Memory B cell (primary cell): ENCODE data around the gene CSF2.

ENCODE experiments used
- ATAC-seq: fragments of 150-1000 bp; cut with Tn5 transposase; 2 replicates; pipeline ENCODE4 v1.10.0; 2021; ENCODE audit warnings: low read depth, mild to moderate bottlenecking, moderate library complexity
- DNase-seq, 2 donors: peaks; one replicate each; pipeline ENCODE4 v3.0.0; 2022; ENCODE audit warnings: low spot score in 2 of 2
- H3K27ac Mint-ChIP-seq: one replicate; pipeline ENCODE4 v1.8.0; 2022; ENCODE audit warnings: mild to moderate bottlenecking, moderate library complexity, mixed read lengths
- H3K27me3 Mint-ChIP-seq: one replicate; pipeline ENCODE4 v1.8.0; 2022; ENCODE audit warnings: mixed read lengths
- H3K36me3 Mint-ChIP-seq: one replicate; pipeline ENCODE4 v1.8.0; 2022; ENCODE audit warnings: mild to moderate bottlenecking, mixed read lengths
- H3K4me1 Mint-ChIP-seq: one replicate; pipeline ENCODE4 v1.8.0; 2022; ENCODE audit warnings: mixed read lengths
- H3K4me3 Mint-ChIP-seq: one replicate; pipeline ENCODE4 v1.8.0; 2022; ENCODE audit warnings: mild to moderate bottlenecking, moderate library complexity, mixed read lengths
- H3K9me3 Mint-ChIP-seq: one replicate; pipeline ENCODE4 v1.8.0; 2022; ENCODE audit warnings: mixed read lengths

The CSF2 gene

GRCh38 chr5:132073231-132074013, at the start of gene CSF2:
Gene CSF2, plus strand, starts transcription at chr5:132073789. Its CDS starts 35 bp downstream, at chr5:132073824.
- H3K4me1 Mint-ChIP-seq: no peaks in the 10 kb centered on the region
- no peak for ATAC-seq

GRCh38 chr5:132024117-132024435, 49.5 kb upstream of the CSF2 start:
- Mint-ChIP-seq H3K27ac (no peak overlapping the region), H3K36me3 (no peaks in the 10 kb centered on the region), H3K4me3 (no peak overlapping the region), H3K4me1 (peaks cover 13% of the 10 kb centered on the region), H3K27me3 (peaks cover 14% of the 10 kb centered on the region), H3K9me3 (no peaks in the 10 kb centered on the region)
- DNase-seq (no peak), ATAC-seq (no peak)

More at GRCh38 chr5:132073231-132074013, at the start of gene CSF2:
- no peaks in the 10 kb centered on the region for H3K9me3 Mint-ChIP-seq
- no peaks in the 10 kb centered on the region for H3K27me3 Mint-ChIP-seq
- DNase-seq: no peak
- no peaks in the 10 kb centered on the region for H3K36me3 Mint-ChIP-seq
- H3K27ac Mint-ChIP-seq: no peak within 1 kb of the TSS
- H3K4me3 Mint-ChIP-seq: no peak within 1 kb of the TSS

GRCh38 chr5:132024789-132025402, 48.7 kb upstream of the CSF2 start:
- DNase-seq (no peak), ATAC-seq (no peak)
- Mint-ChIP-seq H3K27me3 (peaks cover 18% of the 10 kb centered on the region), H3K27ac (no peak overlapping the region), H3K4me3 (no peak overlapping the region), H3K9me3 (no peaks in the 10 kb centered on the region), H3K4me1 (peaks cover 12% of the 10 kb centered on the region), H3K36me3 (no peaks in the 10 kb centered on the region)

GRCh38 chr5:132025403-132025971, 48.1 kb upstream of the CSF2 start:
- peaks cover 3% of the 10 kb centered on the region for H3K36me3 Mint-ChIP-seq
- peaks cover 24% of the 10 kb centered on the region for H3K27me3 Mint-ChIP-seq
- H3K4me3 Mint-ChIP-seq: no peak overlapping the region
- H3K27ac Mint-ChIP-seq: no peak overlapping the region
- ATAC-seq (no peak), DNase-seq (no peak)
- H3K4me1 Mint-ChIP-seq: peaks cover 6% of the 10 kb centered on the region
- no peaks in the 10 kb centered on the region for H3K9me3 Mint-ChIP-seq

DNA sequence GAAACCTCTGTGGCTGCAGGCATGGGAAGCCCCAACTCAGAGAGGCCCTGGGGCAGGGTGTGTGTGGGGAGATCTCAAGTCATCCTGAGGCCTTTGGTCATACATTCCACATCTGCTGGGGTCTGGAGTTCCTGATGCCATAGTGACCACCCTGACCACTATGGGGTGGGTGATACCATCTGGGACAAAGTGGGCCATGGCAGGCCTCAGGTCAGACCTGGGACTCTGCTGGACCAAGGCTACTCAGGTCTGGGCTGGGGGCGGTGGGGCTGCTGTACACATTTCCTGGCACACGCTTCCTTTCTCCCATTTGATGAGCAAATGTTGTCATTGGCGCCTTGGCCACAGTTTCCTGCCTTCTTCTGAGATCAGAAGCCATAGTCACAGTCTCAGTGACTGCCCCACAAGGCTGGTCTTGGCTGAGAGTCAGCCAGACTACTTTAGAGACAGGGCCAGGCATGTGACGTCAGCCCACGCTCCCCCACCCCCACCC, 47.0 kb upstream of the CSF2 start:
- no peak for ATAC-seq
- H3K36me3 Mint-ChIP-seq: peaks cover 3% of the 10 kb centered on the region
- peaks cover 18% of the 10 kb centered on the region for H3K27me3 Mint-ChIP-seq
- H3K9me3 Mint-ChIP-seq: no peaks in the 10 kb centered on the region
- no peak overlapping the region for H3K4me3 Mint-ChIP-seq
- no peak overlapping the region for H3K27ac Mint-ChIP-seq
- no peak for DNase-seq
- H3K4me1 Mint-ChIP-seq: no peaks in the 10 kb centered on the region

- peaks cover 3% of the 10 kb centered on the region for H3K36me3 Mint-ChIP-seq
- ATAC-seq: no peak
Observed at GRCh38 chr5:132027027-132027426, 46.6 kb upstream of the CSF2 start.

GRCh38 chr5:132029609-132030330, 43.8 kb upstream of the CSF2 start:
- Mint-ChIP-seq H3K27me3 (peaks cover 18% of the 10 kb centered on the region), H3K9me3 (peaks cover 6% of the 10 kb centered on the region), H3K4me3 (no peak overlapping the region), H3K4me1 (no peaks in the 10 kb centered on the region), H3K27ac (no peak overlapping the region), H3K36me3 (peaks cover 11% of the 10 kb centered on the region)
- DNase-seq (no peak), ATAC-seq (no peak)

More at GRCh38 chr5:132027027-132027426, 46.6 kb upstream of the CSF2 start:
- Mint-ChIP-seq H3K9me3 (no peaks in the 10 kb centered on the region), H3K4me1 (no peaks in the 10 kb centered on the region), H3K27me3 (peaks cover 18% of the 10 kb centered on the region), H3K27ac (no peak overlapping the region), H3K4me3 (no peak overlapping the region)
- DNase-seq: no peak

DNA sequence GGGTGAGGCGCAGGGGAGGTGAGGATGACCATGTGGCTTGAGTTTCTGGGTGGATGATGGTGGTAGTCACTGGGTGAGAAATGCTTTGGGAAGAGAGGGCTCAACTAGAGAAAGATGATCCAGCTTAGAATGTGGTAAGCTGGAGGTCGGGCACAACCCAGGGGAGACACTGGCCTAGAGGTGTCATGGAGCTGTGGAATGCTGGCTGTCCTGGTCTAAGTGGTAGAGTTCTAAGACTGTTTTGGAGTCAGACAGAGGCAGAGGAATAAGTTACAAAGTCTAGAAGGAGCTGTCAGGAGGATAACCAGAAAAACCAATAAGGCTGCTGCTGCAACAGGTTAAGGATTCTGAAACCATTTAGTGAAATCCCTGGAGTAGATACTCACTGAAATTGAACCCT, 43.0 kb upstream of the CSF2 start:
- H3K27ac Mint-ChIP-seq: no peak overlapping the region

DNA sequence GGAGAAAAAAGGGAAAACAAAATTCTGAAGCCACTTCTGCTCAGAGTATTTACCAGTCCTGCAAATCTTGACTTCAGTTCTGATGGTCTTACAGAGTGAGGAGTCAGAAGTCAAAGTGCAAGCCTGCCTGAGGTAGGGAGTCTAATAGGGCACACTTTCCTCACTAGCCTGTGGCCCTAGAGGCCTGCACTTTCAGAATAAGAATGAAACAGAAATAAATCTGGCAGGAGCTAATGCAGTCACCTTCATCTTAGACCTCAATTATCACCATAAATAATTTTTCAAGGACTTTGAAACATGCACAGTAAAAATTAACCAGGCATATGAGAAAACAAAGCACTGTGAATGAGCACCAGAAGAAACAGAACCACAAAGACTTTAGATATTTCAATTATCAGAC, 41.4 kb upstream of the CSF2 start:
- peaks cover 17% of the 10 kb centered on the region for H3K27me3 Mint-ChIP-seq
- DNase-seq (no peak), ATAC-seq (no peak)
- peaks cover 6% of the 10 kb centered on the region for H3K9me3 Mint-ChIP-seq
- H3K36me3 Mint-ChIP-seq: peaks cover 11% of the 10 kb centered on the region
- no peak overlapping the region for H3K4me3 Mint-ChIP-seq
- H3K27ac Mint-ChIP-seq: no peak overlapping the region
- no peaks in the 10 kb centered on the region for H3K4me1 Mint-ChIP-seq

More for the DNA sequence above, 43.0 kb upstream of the CSF2 start:
- H3K4me3 Mint-ChIP-seq: no peak overlapping the region
- ATAC-seq: no peak
- peaks cover 11% of the 10 kb centered on the region for H3K36me3 Mint-ChIP-seq
- peaks cover 18% of the 10 kb centered on the region for H3K27me3 Mint-ChIP-seq
- H3K9me3 Mint-ChIP-seq: peaks cover 6% of the 10 kb centered on the region
- no peak for DNase-seq
- no peaks in the 10 kb centered on the region for H3K4me1 Mint-ChIP-seq

DNA sequence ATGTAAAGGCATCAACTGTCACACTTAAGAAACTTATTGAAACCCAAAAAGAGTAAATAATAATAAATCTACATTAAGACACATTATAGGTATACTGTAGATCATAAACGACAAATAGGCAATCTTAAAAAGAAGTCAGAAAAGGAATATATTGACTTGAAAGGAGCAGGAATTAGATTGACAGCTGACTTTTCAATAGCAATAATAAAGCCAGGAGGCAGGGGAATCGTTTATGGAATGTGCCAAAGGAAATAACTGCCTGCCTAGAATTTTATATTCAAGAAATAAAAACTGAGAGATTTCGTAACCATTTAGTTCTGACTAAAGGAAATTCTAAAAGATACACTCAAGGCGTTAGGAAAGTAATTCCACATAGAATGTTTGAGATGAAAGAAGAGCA, 40.5 kb upstream of the CSF2 start:
- H3K27ac Mint-ChIP-seq: no peak overlapping the region
- H3K27me3 Mint-ChIP-seq: peaks cover 14% of the 10 kb centered on the region
- H3K36me3 Mint-ChIP-seq: peaks cover 11% of the 10 kb centered on the region
- ATAC-seq (no peak), DNase-seq (no peak)
- no peaks in the 10 kb centered on the region for H3K4me1 Mint-ChIP-seq
- H3K9me3 Mint-ChIP-seq: peaks cover 11% of the 10 kb centered on the region
- H3K4me3 Mint-ChIP-seq: no peak overlapping the region

GRCh38 chr5:132037353-132037752, 36.2 kb upstream of the CSF2 start:
- DNase-seq: no peak
- Mint-ChIP-seq H3K4me1 (no peaks in the 10 kb centered on the region), H3K27me3 (peaks cover 9% of the 10 kb centered on the region), H3K4me3 (no peak overlapping the region), H3K27ac (no peak overlapping the region), H3K36me3 (peaks cover 9% of the 10 kb centered on the region), H3K9me3 (peaks cover 11% of the 10 kb centered on the region)
- no peak for ATAC-seq

DNA sequence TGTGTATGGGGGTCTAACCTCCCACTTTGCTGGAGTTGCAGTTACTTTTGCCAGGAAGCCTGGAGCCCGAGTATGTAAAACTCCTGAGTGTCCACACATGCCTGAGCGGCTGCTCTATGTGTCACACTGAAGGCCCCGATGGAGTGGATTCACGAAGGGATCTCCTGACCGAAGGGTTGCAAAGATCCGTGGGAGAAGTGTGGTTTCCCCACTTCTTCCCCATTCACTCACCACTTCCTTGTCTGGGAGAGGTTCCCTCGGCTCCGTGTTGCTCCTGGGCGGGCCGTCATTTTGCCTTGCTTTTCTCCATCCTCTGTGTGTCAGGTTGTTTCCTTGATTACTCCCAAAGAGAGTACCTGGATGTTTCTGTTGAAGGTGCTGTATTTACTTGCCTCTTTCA, 29.4 kb upstream of the CSF2 start:
- ATAC-seq: no peak
- Mint-ChIP-seq H3K27me3 (peaks cover 13% of the 10 kb centered on the region), H3K4me1 (no peaks in the 10 kb centered on the region), H3K36me3 (peaks cover 3% of the 10 kb centered on the region), H3K4me3 (no peak overlapping the region), H3K9me3 (no peaks in the 10 kb centered on the region), H3K27ac (no peak overlapping the region)
- DNase-seq: peak in 1 of 2 donors; percentile 6

- Mint-ChIP-seq H3K27ac (no peak overlapping the region), H3K9me3 (no peaks in the 10 kb centered on the region), H3K4me1 (no peaks in the 10 kb centered on the region), H3K27me3 (peaks cover 9% of the 10 kb centered on the region), H3K36me3 (peaks cover 3% of the 10 kb centered on the region), H3K4me3 (no peak overlapping the region)
- ATAC-seq (no peak), DNase-seq (peak in 1 of 2 donors; percentile 8)
Observed at GRCh38 chr5:132046880-132047299, 26.7 kb upstream of the CSF2 start.

DNA sequence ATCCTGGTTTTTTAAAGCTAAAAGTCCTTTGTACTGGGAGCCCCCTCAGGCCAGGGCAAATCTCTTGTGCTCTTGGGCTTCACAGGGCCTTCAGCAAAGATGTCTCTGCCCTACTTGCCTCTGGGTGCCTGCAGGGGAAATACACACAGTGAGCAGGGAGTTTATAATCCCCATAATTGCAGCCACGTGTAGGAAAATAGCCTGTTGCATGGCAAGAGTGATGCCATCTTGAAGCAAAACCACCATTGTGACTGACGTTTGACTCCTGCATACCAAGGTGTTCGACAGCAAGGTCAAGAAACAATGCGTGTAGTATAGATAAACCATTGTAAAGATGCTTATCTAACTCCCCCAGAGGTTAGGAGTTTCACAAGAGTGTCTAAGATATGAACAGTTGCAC, 24.5 kb upstream of the CSF2 start:
- Mint-ChIP-seq H3K27me3 (peaks cover 6% of the 10 kb centered on the region), H3K27ac (no peak overlapping the region), H3K4me1 (no peaks in the 10 kb centered on the region), H3K9me3 (no peaks in the 10 kb centered on the region), H3K4me3 (no peak overlapping the region), H3K36me3 (no peaks in the 10 kb centered on the region)
- no peak for ATAC-seq
- DNase-seq: no peak
